GM12891 (cell line): ENCODE measurements around the gene FGFR1OP2. TPM values are rescaled to one million over a fixed set of nuclear protein-coding genes. Genes with fewer than 3 reads are reported as not detected.
A peak's percentile ranks its signal among the peaks of the same experiment; 100 is the strongest.
"Not testable (repeated sequence)": the region's sequence is repeated elsewhere in the genome, so short reads cannot be mapped to it uniquely, and the experiment has no call there.

ENCODE experiments used
- DNase-seq: peaks from one replicate; pipeline ENCODE4 v3.0.0; 2011; ENCODE audit warnings: low spot score; ENCODE audit not compliant: insufficient read length
- FAIRE-seq: peaks from 2 replicates; lab custom pipeline; 2011; peaks lifted over from hg19 to GRCh38; lab: Jason Lieb, UNC
- PAX5 ChIP-seq: IDR thresholded peaks from 2 replicates; pipeline ENCODE4 v1.6.1; 2011; ENCODE audit warnings: low read length, moderate library complexity, mild to moderate bottlenecking; ENCODE audit not compliant: insufficient read depth, severe bottlenecking
- POLR2A ChIP-seq: IDR thresholded peaks from 2 replicates; pipeline ENCODE4 v1.6.1; 2011; ENCODE audit warnings: low read depth, low read length, control low read depth
- POLR2AphosphoS5 ChIP-seq: IDR thresholded peaks from 2 replicates; pipeline ENCODE4 v1.6.1; 2011; ENCODE audit warnings: low read depth, low read length, control low read depth
- POU2F2 ChIP-seq: IDR thresholded peaks from 2 replicates; pipeline ENCODE4 v1.6.1; 2011; ENCODE audit warnings: low read depth, mild to moderate bottlenecking, control low read depth, low read length, moderate library complexity
- SPI1 ChIP-seq: IDR thresholded peaks from 2 replicates; pipeline ENCODE4 v1.6.1; 2011; ENCODE audit warnings: low read depth, low read length, control low read depth
- TAF1 ChIP-seq: IDR thresholded peaks from 2 replicates; pipeline ENCODE4 v1.6.1; 2011; ENCODE audit warnings: low read depth, low read length, control low read depth
- polyA plus RNA-seq: library from polyadenylated mRNA; unstranded; fragments of >200 nt; gene quantifications from one replicate; pipeline ENCODE4 v1.2.1, GENCODE V29; 2012; ENCODE audit warnings: low read depth, missing spikeins, inconsistent platforms; ENCODE audit not compliant: missing spikeins

FGFR1OP2 gene
- polyA plus RNA-seq: 28.4 TPM

DNA sequence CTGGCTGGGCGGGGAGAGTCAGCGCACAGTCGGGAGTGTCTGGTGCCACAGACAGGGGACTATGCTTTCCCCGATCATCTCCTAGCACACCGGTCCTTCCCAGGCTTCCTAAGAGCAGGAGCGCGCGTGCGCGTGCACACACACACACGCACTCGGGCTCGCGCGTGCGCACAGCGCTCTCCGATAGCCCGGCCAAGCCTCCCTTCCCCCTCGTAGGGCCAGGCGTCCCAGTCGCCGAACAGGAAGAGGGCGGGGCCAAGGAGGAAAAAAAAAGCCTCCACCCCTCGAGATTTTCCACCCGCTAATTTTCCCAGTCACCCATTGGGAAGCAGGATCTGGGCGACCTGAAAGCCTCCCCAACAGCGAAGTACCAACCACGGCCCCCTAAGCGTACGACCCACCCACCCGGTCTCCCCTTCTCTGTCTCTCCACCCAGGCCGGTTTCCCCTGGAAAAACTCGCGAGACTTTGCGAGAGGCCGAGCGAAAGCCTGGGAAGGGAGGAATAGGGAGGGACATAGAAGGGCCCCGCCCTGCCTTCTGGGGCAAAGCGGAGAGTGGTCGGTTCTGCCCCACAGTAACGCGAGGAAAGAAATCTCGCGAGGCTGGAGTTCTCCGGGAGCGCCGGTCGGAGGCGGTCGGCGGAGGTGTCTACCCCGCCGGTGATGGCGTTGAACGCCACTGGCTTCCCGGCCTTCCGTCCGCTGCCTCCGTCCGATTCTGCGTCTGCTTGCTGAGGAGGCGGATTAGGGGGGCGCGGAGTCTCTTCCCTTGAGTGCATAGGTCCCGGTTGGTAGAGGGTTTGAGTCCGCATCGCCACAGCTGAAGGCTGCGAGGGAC, at the start of gene FGFR1OP2, which contains the start of gene INTS13:
Gene FGFR1OP2 (plus strand): TSS at position 608 of the 838 bp plus-strand sequence. CDS start 15,689 bp downstream, outside the sequence.
Gene INTS13 (minus strand): TSS at position 119 of the 838 bp plus-strand sequence. CDS start 1,178 bp downstream, outside the sequence.
- DNase-seq (peak; percentile 75), FAIRE-seq (peak; percentile 97)
- no peak for TF ChIP-seq PAX5
- peak; percentile 97 for TF ChIP-seq POLR2A
- TF ChIP-seq POU2F2: peak; percentile 78
- TF ChIP-seq TAF1: peak; percentile 76
- peak; percentile 93 for TF ChIP-seq POLR2AphosphoS5

DNA sequence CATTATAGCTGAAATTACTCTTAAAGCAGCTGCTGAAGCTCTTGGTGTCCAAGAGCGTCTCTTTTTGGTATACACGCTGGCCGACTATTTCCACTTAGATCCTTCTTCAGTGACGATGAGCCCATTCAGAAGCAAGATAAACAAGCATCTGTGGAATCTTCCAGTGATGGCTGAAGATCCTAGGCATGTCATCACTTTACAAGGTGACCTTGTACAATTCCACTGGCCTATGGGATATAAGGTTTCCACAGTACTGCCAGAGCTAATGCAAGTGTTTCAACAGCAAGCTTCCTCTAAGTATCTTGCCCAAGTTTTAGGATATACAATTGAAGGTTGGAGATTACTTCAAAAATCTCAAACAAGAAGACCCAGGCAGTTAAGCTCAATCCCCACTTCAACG, 47.5 kb upstream of the FGFR1OP2 start:
- no peak for FAIRE-seq
- DNase-seq: no peak
- TF ChIP-seq SPI1 (no peak), POLR2AphosphoS5 (no peak), PAX5 (no peak), TAF1 (no peak), POU2F2 (no peak), POLR2A (no peak)

DNA sequence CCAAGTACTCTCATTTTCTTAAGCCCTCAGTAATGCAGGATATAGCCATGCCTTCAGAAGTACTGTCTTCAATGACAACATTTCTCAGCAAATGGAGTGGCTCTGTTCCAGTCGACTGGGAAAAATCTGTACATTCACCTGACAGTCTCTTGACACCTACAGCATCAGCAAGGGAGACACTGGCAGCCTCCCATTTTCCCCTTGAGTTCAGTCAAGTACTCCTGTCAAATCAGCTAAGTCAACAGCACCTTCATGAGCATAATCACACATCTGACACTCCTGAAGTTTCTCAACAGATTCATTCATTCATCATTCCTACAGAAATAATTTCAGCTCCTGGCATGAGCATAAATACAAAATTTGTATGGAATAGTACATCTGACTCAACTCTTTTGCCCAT, 46.6 kb upstream of the FGFR1OP2 start:
- DNase-seq (no peak), FAIRE-seq (no peak)
- TF ChIP-seq POU2F2 (no peak), PAX5 (no peak), POLR2A (no peak), TAF1 (no peak), SPI1 (no peak), POLR2AphosphoS5 (no peak)

DNA sequence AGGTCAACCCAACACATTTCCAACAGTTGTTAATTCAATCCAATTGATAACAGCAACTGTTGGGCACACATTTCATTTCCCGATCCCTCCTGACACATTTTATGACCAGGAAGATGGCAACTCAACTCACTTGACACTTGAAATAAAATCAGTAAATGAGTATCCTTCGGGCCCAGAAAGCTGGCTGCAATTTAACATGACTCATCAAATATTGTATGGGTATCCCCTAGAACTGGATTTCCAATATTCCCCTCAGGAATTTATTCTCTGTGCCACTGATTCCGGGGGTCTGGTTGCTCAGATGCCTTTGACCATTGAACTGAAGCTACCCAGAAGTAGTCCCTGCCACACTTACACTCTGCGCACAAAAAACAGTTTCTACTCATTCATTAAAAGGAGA, 42.6 kb upstream of the FGFR1OP2 start:
- DNase-seq (no peak), FAIRE-seq (no peak)
- no peak for TF ChIP-seq PAX5
- no peak for TF ChIP-seq POU2F2
- no peak for TF ChIP-seq SPI1
- TF ChIP-seq TAF1: no peak
- TF ChIP-seq POLR2AphosphoS5: no peak
- no peak for TF ChIP-seq POLR2A

DNA sequence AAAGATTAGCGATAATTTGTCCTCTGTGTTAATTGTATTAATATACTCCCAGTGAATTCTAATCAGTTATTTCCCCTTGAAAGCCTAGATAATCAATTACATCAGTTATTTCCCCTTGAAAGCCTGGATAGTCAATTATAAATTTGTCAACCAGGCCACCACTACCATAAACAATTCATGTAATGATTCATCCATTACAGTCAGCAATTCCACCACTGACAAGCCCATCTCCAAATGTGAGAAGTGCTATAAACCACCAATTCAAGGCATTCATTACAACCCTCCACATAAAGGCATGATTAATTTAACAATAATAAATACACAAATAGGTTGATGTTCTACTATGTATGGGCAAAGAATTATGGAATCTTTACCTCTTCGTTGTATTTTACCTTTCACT, 41.4 kb upstream of the FGFR1OP2 start:
- DNase-seq (no peak), FAIRE-seq (no peak)
- TF ChIP-seq SPI1: no peak
- TF ChIP-seq POLR2A: no peak
- no peak for TF ChIP-seq POU2F2
- TF ChIP-seq TAF1: no peak
- no peak for TF ChIP-seq PAX5
- no peak for TF ChIP-seq POLR2AphosphoS5

DNA sequence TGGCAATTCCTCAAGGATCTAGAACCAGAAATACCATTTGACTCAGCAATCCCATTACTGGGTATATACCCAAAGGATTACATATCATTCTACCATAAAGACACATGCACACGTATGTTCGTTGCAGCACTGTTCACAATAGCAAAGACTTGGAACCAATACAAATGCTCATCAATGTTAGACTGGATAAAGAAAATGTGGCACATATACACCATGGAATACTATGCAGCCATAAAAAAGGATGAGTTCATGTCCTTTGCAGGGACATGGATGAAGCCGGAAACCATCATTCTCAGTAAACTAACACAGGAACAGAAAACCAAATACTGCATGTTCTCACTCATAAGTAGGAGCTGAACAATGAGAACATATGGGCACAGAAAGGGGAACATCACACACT, 34.9 kb upstream of the FGFR1OP2 start:
- not testable (repeated sequence) for DNase-seq, FAIRE-seq

DNA sequence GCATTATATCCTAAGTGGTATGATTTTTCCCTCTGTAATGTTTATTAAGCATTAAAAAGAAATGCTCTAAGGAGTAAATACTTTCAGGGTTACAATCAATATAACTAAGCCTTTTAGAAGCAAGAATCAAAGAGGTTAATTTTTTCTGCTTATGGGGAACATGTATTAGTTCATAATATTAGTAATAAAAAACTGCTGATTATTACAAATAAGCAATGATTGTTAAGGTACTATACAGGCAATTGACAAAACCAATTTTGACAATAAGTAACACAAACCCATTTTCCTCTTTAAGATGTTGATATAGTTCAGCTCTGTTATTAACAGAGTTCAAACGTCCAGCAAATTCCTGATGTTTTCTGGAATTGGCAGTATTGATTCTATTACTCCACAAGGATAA, 32.2 kb upstream of the FGFR1OP2 start:
- no peak for FAIRE-seq
- TF ChIP-seq PAX5 (no peak), POU2F2 (no peak), SPI1 (no peak), POLR2A (no peak), TAF1 (no peak), POLR2AphosphoS5 (no peak)
- DNase-seq: no peak

DNA sequence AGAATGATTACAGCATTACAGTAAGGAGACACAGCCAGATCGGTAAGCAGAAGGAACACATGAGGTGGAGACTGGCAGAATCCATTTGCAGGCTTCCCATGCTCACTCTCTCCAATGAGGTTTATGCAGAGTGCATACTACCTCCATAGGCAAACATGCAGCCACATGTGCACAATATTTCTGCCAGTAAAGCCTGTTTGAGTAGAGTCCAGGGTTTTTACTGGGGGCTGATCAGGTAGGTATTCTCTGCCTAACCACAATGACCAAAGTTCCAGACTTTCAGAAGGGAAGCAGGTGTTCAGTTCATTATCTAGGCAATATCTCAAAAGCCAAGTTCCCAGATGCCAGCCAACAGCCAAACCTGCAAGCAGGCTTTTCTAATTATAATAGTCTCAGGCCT, 31.6 kb upstream of the FGFR1OP2 start:
- no peak for TF ChIP-seq POLR2AphosphoS5
- no peak for TF ChIP-seq TAF1
- no peak for TF ChIP-seq PAX5
- TF ChIP-seq POU2F2: no peak
- no peak for TF ChIP-seq SPI1
- TF ChIP-seq POLR2A: no peak

DNA sequence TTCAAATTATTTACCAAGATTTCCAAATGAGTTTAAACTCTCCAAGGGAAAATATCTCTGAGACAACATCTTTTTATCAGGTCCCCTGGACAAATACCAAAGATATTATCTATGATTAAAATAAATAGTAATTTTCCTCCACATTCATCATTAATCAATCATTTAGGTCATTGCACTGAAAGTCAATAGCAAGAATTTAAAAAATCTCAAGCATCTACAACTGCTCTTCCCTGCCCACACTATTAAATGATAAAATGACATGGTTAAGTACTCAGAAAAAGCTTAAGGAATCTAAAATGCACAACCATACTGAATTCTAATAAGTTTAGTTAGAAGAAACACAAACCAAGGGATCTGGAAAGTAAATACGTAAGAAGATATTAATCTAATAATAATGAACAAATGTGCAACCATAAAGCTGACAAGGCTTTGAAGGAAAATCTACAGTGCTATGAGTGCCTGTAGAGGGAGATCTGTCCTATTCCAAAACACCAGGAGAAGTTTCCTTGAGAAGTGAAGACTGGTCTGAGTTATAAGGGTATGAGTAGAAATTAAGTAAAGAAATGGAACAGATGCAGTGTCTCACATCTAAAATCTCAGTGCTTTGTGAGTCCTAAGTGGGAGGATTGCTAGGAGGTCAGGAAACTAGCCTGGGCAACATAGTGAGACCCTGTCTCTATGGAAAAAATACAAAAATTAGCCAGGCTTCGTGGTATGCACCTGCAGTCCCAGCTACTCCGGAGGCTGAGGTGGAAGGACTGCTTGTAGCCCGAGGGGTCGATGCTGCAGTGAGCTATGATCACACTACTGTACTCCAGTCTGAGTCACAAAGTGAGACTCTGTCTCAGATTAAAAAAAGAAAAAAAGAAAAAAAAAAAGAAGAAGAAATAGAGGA, 19.7 kb upstream of the FGFR1OP2 start:
- no peak for FAIRE-seq
- no peak for TF ChIP-seq TAF1
- TF ChIP-seq POU2F2: no peak
- no peak for TF ChIP-seq SPI1
- TF ChIP-seq PAX5: no peak
- no peak for TF ChIP-seq POLR2A
- TF ChIP-seq POLR2AphosphoS5: no peak
- DNase-seq: no peak

More for the DNA sequence above, 31.6 kb upstream of the FGFR1OP2 start:
- peak; percentile 65 for FAIRE-seq
- no peak for DNase-seq
